Choroid plexus epithelial cell (primary cell): Measurements from ENCODE around the gene CPT2.

Experiments
- DNase-seq: peaks from one replicate; pipeline ENCODE4 v3.0.0-alpha.2; 2010; ENCODE audit warnings: low read depth
- H3K4me3 ChIP-seq: 2 replicates; pipeline ENCODE4 v1.5.1; 2011; ENCODE audit warnings: low read depth, mild to moderate bottlenecking, control low read depth, low read length, moderate library complexity
- CTCF ChIP-seq: conservative IDR thresholded peaks from 2 replicates; pipeline ENCODE4 v1.5.1; 2011; ENCODE audit warnings: low read depth, mild to moderate bottlenecking, control low read depth, inconsistent platforms, low read length, moderate library complexity

Gene CPT2

GRCh38 chr1:53189061-53189460 is 7.6 kb upstream of the CPT2 start:
- DNase-seq = no peak
- H3K4me3 ChIP-seq = no peak overlapping the region
- TF ChIP-seq CTCF = no peak

- peak; percentile 61 for DNase-seq
- peak; percentile 73 for TF ChIP-seq CTCF
- no peak overlapping the region for H3K4me3 ChIP-seq
Measured at GRCh38 chr1:53190210-53190611, 6.4 kb upstream of the CPT2 start.

GRCh38 chr1:53195246-53196016 is 1.2 kb upstream of the CPT2 start:
- DNase-seq = no peak
- TF ChIP-seq CTCF = no peak
- H3K4me3 ChIP-seq = no peak overlapping the region

- no peak for TF ChIP-seq CTCF
- peak overlapping the region; percentile 88 for H3K4me3 ChIP-seq
- no peak for DNase-seq
Measured at GRCh38 chr1:53196017-53196484, 573 bp upstream of the CPT2 start.

- DNase-seq = peak; percentile 26
- H3K4me3 ChIP-seq = peak overlapping the region; percentile 88
Measured at GRCh38 chr1:53197291-53198200, 922 bp downstream of the CPT2 start.

GRCh38 chr1:53198241-53198651 is 1.6 kb downstream of the CPT2 start:
- peak overlapping the region; percentile 4 for H3K4me3 ChIP-seq
- no peak for TF ChIP-seq CTCF
- peak; percentile 59 for DNase-seq

More at GRCh38 chr1:53197291-53198200, 922 bp downstream of the CPT2 start:
- no peak for TF ChIP-seq CTCF
